Ovary (tissue), 3 donors: Measurements from ENCODE around the gene AAR2.

Source experiments
- POLR2A ChIP-seq: fragments of 450-650 bp; IDR thresholded peaks from one replicate; pipeline ENCODE4 v1.6.1; 2017; ENCODE audit warnings: antibody characterized with exemption, mild to moderate bottlenecking, moderate library complexity
- TF ChIP-seq, protein P1 (sequence below), 3 donors: fragments of 450-650 bp in 2 of 3; fragments of 200-600 bp in 1 of 3; IDR thresholded peaks; one replicate each; pipeline versions ENCODE4 v1.5.1 to v1.8.0; 2016 to 2022; ENCODE audit warnings: antibody characterized with exemption in 3 of 3, mild to moderate bottlenecking in 1 of 3
- donor health status: DM: no; HTN: no; CAD: no.

DNA sequence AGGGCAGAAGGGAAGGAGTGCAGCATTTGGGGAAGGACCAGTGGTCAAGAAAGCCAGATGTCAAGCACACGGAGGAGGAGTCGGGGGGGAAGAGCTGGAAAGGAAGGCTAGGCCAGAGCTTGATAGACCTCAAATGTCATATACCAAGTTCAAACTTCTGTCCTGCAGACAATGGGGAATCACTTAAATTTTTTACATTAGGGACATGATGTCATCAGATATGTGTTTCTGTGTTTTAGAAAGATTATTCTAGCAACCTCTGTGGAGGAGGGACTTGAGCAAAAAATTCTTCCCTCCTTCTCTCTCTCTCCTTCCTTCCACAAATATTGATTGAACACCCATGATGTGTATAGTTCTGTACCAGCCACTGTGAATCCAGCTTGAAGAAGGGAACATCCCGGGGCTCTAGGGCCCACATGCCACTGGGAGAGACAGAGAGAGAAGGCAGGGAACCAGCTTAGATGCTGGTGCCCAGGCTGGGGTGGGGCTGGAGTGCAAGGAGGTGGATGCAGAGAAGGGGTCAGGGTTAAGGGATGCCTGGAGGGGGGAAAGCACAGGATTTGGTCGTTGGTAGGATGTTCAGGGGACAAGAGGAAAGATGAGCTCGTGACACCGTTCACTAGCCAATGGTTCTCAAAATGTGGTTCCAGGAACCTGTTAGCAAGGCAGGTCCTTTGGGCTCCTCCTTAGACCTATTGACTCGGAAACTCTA lies 19.8 kb upstream of the AAR2 start:
- TF ChIP-seq, protein P1, sequence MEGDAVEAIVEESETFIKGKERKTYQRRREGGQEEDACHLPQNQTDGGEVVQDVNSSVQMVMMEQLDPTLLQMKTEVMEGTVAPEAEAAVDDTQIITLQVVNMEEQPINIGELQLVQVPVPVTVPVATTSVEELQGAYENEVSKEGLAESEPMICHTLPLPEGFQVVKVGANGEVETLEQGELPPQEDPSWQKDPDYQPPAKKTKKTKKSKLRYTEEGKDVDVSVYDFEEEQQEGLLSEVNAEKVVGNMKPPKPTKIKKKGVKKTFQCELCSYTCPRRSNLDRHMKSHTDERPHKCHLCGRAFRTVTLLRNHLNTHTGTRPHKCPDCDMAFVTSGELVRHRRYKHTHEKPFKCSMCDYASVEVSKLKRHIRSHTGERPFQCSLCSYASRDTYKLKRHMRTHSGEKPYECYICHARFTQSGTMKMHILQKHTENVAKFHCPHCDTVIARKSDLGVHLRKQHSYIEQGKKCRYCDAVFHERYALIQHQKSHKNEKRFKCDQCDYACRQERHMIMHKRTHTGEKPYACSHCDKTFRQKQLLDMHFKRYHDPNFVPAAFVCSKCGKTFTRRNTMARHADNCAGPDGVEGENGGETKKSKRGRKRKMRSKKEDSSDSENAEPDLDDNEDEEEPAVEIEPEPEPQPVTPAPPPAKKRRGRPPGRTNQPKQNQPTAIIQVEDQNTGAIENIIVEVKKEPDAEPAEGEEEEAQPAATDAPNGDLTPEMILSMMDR (IDR thresholded peaks at IDR 0.05): no peak
- no peak for TF ChIP-seq POLR2A
